Measurements from ENCODE around the gene KIZ.

DNA sequence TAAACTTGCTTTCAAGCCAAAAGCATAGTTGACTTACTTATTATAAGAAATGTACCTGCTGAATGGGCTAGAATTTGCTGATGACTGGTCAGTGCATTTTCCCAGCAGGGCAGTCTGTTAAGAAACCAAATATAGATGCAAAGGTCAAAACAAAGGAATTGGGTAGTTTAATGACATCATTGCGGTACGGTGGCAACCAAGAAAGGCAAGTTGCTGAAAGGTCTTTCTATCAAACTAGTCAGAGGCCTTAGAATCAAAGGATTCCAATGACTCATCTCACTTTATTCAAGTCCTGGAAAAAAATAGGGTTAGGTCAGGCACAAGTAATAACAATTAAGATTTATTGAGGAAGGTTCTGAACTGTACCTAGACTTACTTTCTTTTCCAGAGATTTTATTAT is 76.4 kb downstream of the KIZ start:
- TF ChIP-seq, protein P1, sequence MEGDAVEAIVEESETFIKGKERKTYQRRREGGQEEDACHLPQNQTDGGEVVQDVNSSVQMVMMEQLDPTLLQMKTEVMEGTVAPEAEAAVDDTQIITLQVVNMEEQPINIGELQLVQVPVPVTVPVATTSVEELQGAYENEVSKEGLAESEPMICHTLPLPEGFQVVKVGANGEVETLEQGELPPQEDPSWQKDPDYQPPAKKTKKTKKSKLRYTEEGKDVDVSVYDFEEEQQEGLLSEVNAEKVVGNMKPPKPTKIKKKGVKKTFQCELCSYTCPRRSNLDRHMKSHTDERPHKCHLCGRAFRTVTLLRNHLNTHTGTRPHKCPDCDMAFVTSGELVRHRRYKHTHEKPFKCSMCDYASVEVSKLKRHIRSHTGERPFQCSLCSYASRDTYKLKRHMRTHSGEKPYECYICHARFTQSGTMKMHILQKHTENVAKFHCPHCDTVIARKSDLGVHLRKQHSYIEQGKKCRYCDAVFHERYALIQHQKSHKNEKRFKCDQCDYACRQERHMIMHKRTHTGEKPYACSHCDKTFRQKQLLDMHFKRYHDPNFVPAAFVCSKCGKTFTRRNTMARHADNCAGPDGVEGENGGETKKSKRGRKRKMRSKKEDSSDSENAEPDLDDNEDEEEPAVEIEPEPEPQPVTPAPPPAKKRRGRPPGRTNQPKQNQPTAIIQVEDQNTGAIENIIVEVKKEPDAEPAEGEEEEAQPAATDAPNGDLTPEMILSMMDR (conservative IDR thresholded peaks at IDR 0.05; ENCODE audit: low read depth, low read length) = no peak
- no peak for TF ChIP-seq EZH2phosphoT487 (IDR thresholded peaks at IDR 0.05; ENCODE audit: borderline replicate concordance, low read length)
